Panc1 (cell line): ENCODE data around the gene FRMD4A. TPM values are rescaled to one million over a fixed set of nuclear protein-coding genes. Genes with fewer than 3 reads are reported as not detected.

Source experiments
- ATAC-seq: fragments of 200-7000 bp; cut with Tn5 transposase; 2 replicates; pipeline ENCODE4 v1.9.1; 2020; ENCODE audit warnings: mild to moderate bottlenecking, moderate library complexity
- BruUV-seq: library from RNA; stranded (reverse); fragments of 400-500 nt; replicated peaks from 2 replicates; lab custom pipeline; 2021; lab: Mats Ljungman, UMichigan
- CTCF ChIA-PET: fragments of 300-600 bp; sonication (Branson Sonifier 250); formaldehyde crosslinking; loops from one replicate; lab custom pipeline; 2022; ENCODE audit warnings: antibody characterized with exemption; lab: Charles Lee
- POLR2A ChIA-PET: fragments of 300-600 bp; sonication (Branson Sonifier 250); formaldehyde crosslinking; loops from one replicate; lab custom pipeline; 2022; ENCODE audit warnings: antibody characterized with exemption; lab: Charles Lee
- DNase-seq: peaks from one replicate; pipeline ENCODE4 v3.0.0-alpha.2; 2010; ENCODE audit warnings: low read depth, low spot score
- H3K27ac ChIP-seq: 2 replicates; pipeline ENCODE4 v1.5.1; 2011; ENCODE audit warnings: mild to moderate bottlenecking, low read length, inconsistent platforms
- H3K27me3 ChIP-seq: fragments of 200-500 bp; sonication (Bioruptor generic); 2 replicates; pipeline ENCODE4 v1.6.0; 2014; ENCODE audit warnings: low read length, inconsistent platforms; ENCODE audit not compliant: control insufficient read depth, insufficient read depth
- H3K36me3 ChIP-seq: fragments of 200-500 bp; sonication (Bioruptor generic); 2 replicates; pipeline ENCODE4 v1.5.1; 2014; ENCODE audit warnings: inconsistent platforms, mild to moderate bottlenecking, low read length, moderate library complexity; ENCODE audit not compliant: control insufficient read depth, insufficient read depth
- H3K4me1 ChIP-seq: 2 replicates; pipeline ENCODE4 v1.5.1; 2011; ENCODE audit warnings: inconsistent platforms, mild to moderate bottlenecking, low read length, moderate library complexity; ENCODE audit not compliant: control insufficient read depth, insufficient read depth
- H3K4me3 ChIP-seq, 2 experiments: 2 replicates each; pipeline ENCODE4 v1.5.1; 2011 to 2012; ENCODE audit warnings: low read depth in 2 of 2, low read length in 2 of 2, mild to moderate bottlenecking in 2 of 2, inconsistent platforms in 1 of 2, moderate library complexity in 1 of 2
- H3K9me3 ChIP-seq: fragments of 200-500 bp; sonication (Bioruptor generic); 2 replicates; pipeline ENCODE4 v1.5.1; 2014; ENCODE audit warnings: low read depth, mild to moderate bottlenecking, inconsistent platforms, low read length, moderate library complexity; ENCODE audit not compliant: control insufficient read depth, insufficient read depth
- POLR2AphosphoS5 ChIP-seq: IDR thresholded peaks from 2 replicates; pipeline ENCODE4 v1.6.1; 2012; ENCODE audit warnings: mild to moderate bottlenecking, low read depth, low read length, moderate library complexity
- SIN3A ChIP-seq: IDR thresholded peaks from 2 replicates; pipeline ENCODE4 v1.6.1; 2012; ENCODE audit warnings: low read depth, mild to moderate bottlenecking, low read length, moderate library complexity, borderline replicate concordance; ENCODE audit not compliant: insufficient read depth
- TCF7L2 ChIP-seq: IDR thresholded peaks from 2 replicates; pipeline ENCODE4 v1.6.1; 2011; ENCODE audit warnings: mild to moderate bottlenecking, low read depth, low read length, inconsistent platforms
- in situ Hi-C: cut with HindIII; loops from 2 replicates; pipeline ENCODE4 v1.10.0; 2016; ENCODE audit warnings: low sequenced_read_pairs, low pct_unique_long_range_greater_than_20kb
- intact Hi-C: fragments of 100-400 bp; cut with micrococcal nuclease; formaldehyde crosslinking; loops from one replicate; pipeline ENCODE4 v1.10.0; 2022; ENCODE audit not compliant: unreplicated experiment
- total RNA-seq: library from RNA; stranded (reverse); gene quantifications from one replicate; pipeline ENCODE4 v1.2.1, GENCODE V29; 2021; ENCODE audit not compliant: unreplicated experiment
- TF ChIP-seq, protein P1 (sequence below): fragments of 450-650 bp; IDR thresholded peaks from 2 replicates; pipeline ENCODE4 v1.5.1; 2017; ENCODE audit warnings: mild to moderate bottlenecking
- TF ChIP-seq, protein P2 (sequence below), 2 experiments: IDR thresholded peaks; 2 replicates each; pipeline ENCODE4 v1.6.1; 2011 to 2012; ENCODE audit warnings: low read depth in 2 of 2, control low read depth in 1 of 2, low read length in 1 of 2, mild to moderate bottlenecking in 1 of 2, moderate library complexity in 1 of 2; ENCODE audit not compliant: insufficient read depth in 1 of 2

Gene FRMD4A
- total RNA-seq, 1 experiment from 2014 or later, result 7.1 TPM

- intact Hi-C loops, result no loop called here
- peak; percentile 34; the same call in 1 of the 2 replicates for ATAC-seq
- no TSS peak for BruUV-seq
Observed at GRCh38 chr10:14244801-14245211, 85.9 kb downstream of the FRMD4A start.

DNA sequence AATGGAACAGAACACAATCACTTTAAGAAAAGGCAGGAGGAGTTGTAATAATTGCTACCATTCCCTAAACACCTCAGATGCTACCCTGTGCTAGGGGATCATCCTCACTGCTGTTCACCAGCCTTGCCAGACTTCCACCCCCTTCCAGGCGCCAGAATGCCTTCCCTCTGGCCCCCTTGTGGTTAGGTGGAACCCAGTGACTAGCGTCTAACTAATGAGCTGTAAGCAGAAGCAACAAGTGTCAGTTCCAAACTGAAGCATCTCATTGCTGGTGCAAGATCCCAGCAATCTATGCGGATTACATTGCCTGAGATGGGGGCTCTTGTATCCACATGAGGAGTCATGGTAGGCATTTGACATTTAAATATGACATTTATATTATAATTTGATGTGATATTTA, 86.6 kb downstream of the FRMD4A start:
- H3K27me3 ChIP-seq, result no peaks in the 10 kb centered on the region; the same call in 1 of the 2 replicates
- ChIA-PET POLR2A (no interaction called here), CTCF (no interaction called here)
- ATAC-seq (no peak), DNase-seq (no peak)
- no peaks in the 10 kb centered on the region for H3K4me1 ChIP-seq
- BruUV-seq, result no TSS peak
- H3K27ac ChIP-seq, result no peak overlapping the region
- intact Hi-C loops (no loop called here), in situ Hi-C loops (no loop called here)
- no peak for TF ChIP-seq TCF7L2
- no peak for TF ChIP-seq SIN3A
- TF ChIP-seq, protein P1, sequence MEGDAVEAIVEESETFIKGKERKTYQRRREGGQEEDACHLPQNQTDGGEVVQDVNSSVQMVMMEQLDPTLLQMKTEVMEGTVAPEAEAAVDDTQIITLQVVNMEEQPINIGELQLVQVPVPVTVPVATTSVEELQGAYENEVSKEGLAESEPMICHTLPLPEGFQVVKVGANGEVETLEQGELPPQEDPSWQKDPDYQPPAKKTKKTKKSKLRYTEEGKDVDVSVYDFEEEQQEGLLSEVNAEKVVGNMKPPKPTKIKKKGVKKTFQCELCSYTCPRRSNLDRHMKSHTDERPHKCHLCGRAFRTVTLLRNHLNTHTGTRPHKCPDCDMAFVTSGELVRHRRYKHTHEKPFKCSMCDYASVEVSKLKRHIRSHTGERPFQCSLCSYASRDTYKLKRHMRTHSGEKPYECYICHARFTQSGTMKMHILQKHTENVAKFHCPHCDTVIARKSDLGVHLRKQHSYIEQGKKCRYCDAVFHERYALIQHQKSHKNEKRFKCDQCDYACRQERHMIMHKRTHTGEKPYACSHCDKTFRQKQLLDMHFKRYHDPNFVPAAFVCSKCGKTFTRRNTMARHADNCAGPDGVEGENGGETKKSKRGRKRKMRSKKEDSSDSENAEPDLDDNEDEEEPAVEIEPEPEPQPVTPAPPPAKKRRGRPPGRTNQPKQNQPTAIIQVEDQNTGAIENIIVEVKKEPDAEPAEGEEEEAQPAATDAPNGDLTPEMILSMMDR, result no peak
- TF ChIP-seq POLR2AphosphoS5, result no peak
- TF ChIP-seq, protein P2, sequence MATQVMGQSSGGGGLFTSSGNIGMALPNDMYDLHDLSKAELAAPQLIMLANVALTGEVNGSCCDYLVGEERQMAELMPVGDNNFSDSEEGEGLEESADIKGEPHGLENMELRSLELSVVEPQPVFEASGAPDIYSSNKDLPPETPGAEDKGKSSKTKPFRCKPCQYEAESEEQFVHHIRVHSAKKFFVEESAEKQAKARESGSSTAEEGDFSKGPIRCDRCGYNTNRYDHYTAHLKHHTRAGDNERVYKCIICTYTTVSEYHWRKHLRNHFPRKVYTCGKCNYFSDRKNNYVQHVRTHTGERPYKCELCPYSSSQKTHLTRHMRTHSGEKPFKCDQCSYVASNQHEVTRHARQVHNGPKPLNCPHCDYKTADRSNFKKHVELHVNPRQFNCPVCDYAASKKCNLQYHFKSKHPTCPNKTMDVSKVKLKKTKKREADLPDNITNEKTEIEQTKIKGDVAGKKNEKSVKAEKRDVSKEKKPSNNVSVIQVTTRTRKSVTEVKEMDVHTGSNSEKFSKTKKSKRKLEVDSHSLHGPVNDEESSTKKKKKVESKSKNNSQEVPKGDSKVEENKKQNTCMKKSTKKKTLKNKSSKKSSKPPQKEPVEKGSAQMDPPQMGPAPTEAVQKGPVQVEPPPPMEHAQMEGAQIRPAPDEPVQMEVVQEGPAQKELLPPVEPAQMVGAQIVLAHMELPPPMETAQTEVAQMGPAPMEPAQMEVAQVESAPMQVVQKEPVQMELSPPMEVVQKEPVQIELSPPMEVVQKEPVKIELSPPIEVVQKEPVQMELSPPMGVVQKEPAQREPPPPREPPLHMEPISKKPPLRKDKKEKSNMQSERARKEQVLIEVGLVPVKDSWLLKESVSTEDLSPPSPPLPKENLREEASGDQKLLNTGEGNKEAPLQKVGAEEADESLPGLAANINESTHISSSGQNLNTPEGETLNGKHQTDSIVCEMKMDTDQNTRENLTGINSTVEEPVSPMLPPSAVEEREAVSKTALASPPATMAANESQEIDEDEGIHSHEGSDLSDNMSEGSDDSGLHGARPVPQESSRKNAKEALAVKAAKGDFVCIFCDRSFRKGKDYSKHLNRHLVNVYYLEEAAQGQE (IDR thresholded peaks at IDR 0.05; ENCODE audit: insufficient read depth in 1 of 2, low read depth in 2 of 2, low read length in 1 of 2), result no peak
- H3K4me3 ChIP-seq, result no peak overlapping the region
- no peaks in the 10 kb centered on the region for H3K36me3 ChIP-seq
- no peaks in the 10 kb centered on the region for H3K9me3 ChIP-seq

More at GRCh38 chr10:14244801-14245211, 85.9 kb downstream of the FRMD4A start:
- H3K9me3 ChIP-seq, result no peaks in the 10 kb centered on the region
- no peak for TF ChIP-seq SIN3A
- TF ChIP-seq, protein P2 (IDR thresholded peaks at IDR 0.05; ENCODE audit: insufficient read depth in 1 of 2, low read depth in 2 of 2, low read length in 1 of 2), result no peak
- TF ChIP-seq TCF7L2, result no peak
- H3K27me3 ChIP-seq, result no peaks in the 10 kb centered on the region
- DNase-seq, result peak; percentile 12
- no peaks in the 10 kb centered on the region for H3K36me3 ChIP-seq
- in situ Hi-C loops, result no loop called here
- CTCF ChIA-PET, result no interaction called here
- POLR2A ChIA-PET, result no interaction called here
- no peaks in the 10 kb centered on the region for H3K4me1 ChIP-seq
- no peak overlapping the region for H3K4me3 ChIP-seq
- no peak overlapping the region for H3K27ac ChIP-seq
